ENCODE results near the gene ESR2. TPM values are rescaled to one million over a fixed set of nuclear protein-coding genes. Genes with fewer than 3 reads are reported as not detected.

The ESR2 gene
- total RNA-seq, 1 donor, result not detected

- Histone ChIP-seq H3K27ac (ENCODE audit: low read depth, low read length) (no peak overlapping the region), H3K79me2 (ENCODE audit: insufficient read depth, low read length) (no peaks in the 10 kb centered on the region), H3K36me3 (ENCODE audit: insufficient read depth, low read length) (no peaks in the 10 kb centered on the region), H3K4me2 (ENCODE audit: insufficient read depth, low read length) (peak overlapping the region; percentile 44), H2AFZ (ENCODE audit: low read length) (no peak overlapping the region), H3K27me3 (ENCODE audit: insufficient read depth, low read length) (no peaks in the 10 kb centered on the region), H3K4me1 (ENCODE audit: insufficient read depth, low read length) (no peaks in the 10 kb centered on the region), H4K20me1 (ENCODE audit: insufficient read depth, low read length) (no peaks in the 10 kb centered on the region), H3K9me3 (ENCODE audit: low read depth, low read length) (no peaks in the 10 kb centered on the region), H3K4me3 (ENCODE audit: insufficient read depth, low read length) (peak overlapping the region; percentile 11)
- no peak for TF ChIP-seq CTCF (IDR thresholded peaks at IDR 0.05; ENCODE audit: extremely low read depth, low read depth, low read length)
- DNase-seq (ENCODE audit: insufficient read length, low spot score, missing footprints), result no peak
Measured at GRCh38 chr14:64281805-64282204, 12.4 kb downstream of the ESR2 start.

DNA sequence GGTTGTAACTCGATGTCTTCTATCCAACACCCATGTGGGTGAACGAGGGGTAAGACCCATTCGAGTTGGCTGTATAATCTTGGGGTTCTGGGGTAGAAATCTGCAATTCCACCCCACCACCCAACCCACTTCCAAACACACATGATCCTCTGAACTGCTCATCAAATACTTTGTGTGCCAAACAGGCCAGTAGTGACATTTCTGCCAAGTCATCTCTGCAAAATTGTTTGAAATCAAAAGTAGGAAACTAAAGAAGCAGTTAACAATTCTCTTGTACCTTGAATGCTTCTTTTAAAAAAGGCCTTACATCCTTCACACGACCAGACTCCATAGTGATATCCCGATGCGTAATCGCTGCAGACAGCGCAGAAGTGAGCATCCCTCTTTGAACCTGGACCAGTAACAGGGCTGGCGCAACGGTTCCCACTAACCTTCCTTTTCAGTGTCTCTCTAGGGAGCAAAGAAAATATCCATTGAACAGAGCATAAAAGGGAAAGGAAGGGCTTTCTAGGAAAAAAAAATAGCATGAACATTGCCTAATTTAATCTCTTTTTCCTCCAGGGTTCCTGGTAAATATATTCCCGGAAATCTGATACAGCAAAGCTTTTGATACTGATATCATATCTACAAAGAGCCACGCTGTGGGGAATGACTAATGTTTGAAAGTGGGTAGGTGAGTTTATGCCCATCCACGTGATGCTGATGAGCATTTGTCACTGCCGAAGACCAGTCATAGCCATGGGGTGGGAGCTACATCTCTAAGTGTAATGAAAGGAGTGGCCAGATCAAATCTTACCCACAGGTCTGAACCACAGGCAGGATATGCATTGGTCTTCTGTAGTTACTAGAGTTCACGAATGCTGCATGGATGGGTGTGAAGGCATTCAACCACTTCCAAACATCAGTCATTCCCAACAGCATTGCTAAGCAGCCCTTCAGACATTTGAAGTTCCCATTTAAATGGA, 14.2 kb downstream of the ESR2 start:
- H3K36me3 ChIP-seq (ENCODE audit: insufficient read depth, low read length), result no peaks in the 10 kb centered on the region
- no peak overlapping the region for H2AFZ ChIP-seq (ENCODE audit: low read length)
- H3K9me3 ChIP-seq (ENCODE audit: low read depth, low read length), result no peaks in the 10 kb centered on the region
- DNase-seq (ENCODE audit: insufficient read length, low spot score, missing footprints), result no peak
- no peak overlapping the region for H3K4me2 ChIP-seq (ENCODE audit: insufficient read depth, low read length)
- no peaks in the 10 kb centered on the region for H3K79me2 ChIP-seq (ENCODE audit: insufficient read depth, low read length)
- no peak for TF ChIP-seq CTCF (IDR thresholded peaks at IDR 0.05; ENCODE audit: extremely low read depth, low read depth, low read length)
- H3K4me3 ChIP-seq (ENCODE audit: insufficient read depth, low read length), result no peak overlapping the region
- H3K27ac ChIP-seq (ENCODE audit: low read depth, low read length), result no peak overlapping the region
- no peaks in the 10 kb centered on the region for H3K27me3 ChIP-seq (ENCODE audit: insufficient read depth, low read length)
- no peaks in the 10 kb centered on the region for H4K20me1 ChIP-seq (ENCODE audit: insufficient read depth, low read length)
- no peaks in the 10 kb centered on the region for H3K4me1 ChIP-seq (ENCODE audit: insufficient read depth, low read length)

- Histone ChIP-seq H3K27me3 (ENCODE audit: insufficient read depth, low read length) (no peaks in the 10 kb centered on the region), H4K20me1 (ENCODE audit: insufficient read depth, low read length) (no peaks in the 10 kb centered on the region), H2AFZ (ENCODE audit: low read length) (no peak overlapping the region), H3K9me3 (ENCODE audit: low read depth, low read length) (no peaks in the 10 kb centered on the region), H3K79me2 (ENCODE audit: insufficient read depth, low read length) (no peaks in the 10 kb centered on the region), H3K4me1 (ENCODE audit: insufficient read depth, low read length) (no peaks in the 10 kb centered on the region), H3K4me2 (ENCODE audit: insufficient read depth, low read length) (no peak overlapping the region), H3K4me3 (ENCODE audit: insufficient read depth, low read length) (no peak overlapping the region), H3K27ac (ENCODE audit: low read depth, low read length) (no peak overlapping the region), H3K36me3 (ENCODE audit: insufficient read depth, low read length) (no peaks in the 10 kb centered on the region)
- TF ChIP-seq CTCF (IDR thresholded peaks at IDR 0.05; ENCODE audit: extremely low read depth, low read depth, low read length), result no peak
- no peak for DNase-seq (ENCODE audit: insufficient read length, low spot score, missing footprints)
Measured at GRCh38 chr14:64278458-64278857, 15.7 kb downstream of the ESR2 start.

- Histone ChIP-seq H3K4me3 (ENCODE audit: insufficient read depth, low read length) (no peak overlapping the region), H3K79me2 (ENCODE audit: insufficient read depth, low read length) (no peaks in the 10 kb centered on the region), H2AFZ (ENCODE audit: low read length) (no peak overlapping the region), H3K4me1 (ENCODE audit: insufficient read depth, low read length) (no peaks in the 10 kb centered on the region), H3K27ac (ENCODE audit: low read depth, low read length) (no peak overlapping the region), H4K20me1 (ENCODE audit: insufficient read depth, low read length) (no peaks in the 10 kb centered on the region), H3K36me3 (ENCODE audit: insufficient read depth, low read length) (no peaks in the 10 kb centered on the region), H3K27me3 (ENCODE audit: insufficient read depth, low read length) (no peaks in the 10 kb centered on the region), H3K9me3 (ENCODE audit: low read depth, low read length) (no peaks in the 10 kb centered on the region), H3K4me2 (ENCODE audit: insufficient read depth, low read length) (no peak overlapping the region)
- DNase-seq (ENCODE audit: insufficient read length, low spot score, missing footprints), result no peak
- no peak for TF ChIP-seq CTCF (IDR thresholded peaks at IDR 0.05; ENCODE audit: extremely low read depth, low read depth, low read length)
Measured at GRCh38 chr14:64272019-64272418, 22.2 kb downstream of the ESR2 start.

All from osteoblast (primary cell).